ENCODE results near the gene STOX2.
"Not testable (repeated sequence)": the region's sequence is repeated elsewhere in the genome, so short reads cannot be mapped to it uniquely, and the experiment has no call there.

Gene STOX2

DNA sequence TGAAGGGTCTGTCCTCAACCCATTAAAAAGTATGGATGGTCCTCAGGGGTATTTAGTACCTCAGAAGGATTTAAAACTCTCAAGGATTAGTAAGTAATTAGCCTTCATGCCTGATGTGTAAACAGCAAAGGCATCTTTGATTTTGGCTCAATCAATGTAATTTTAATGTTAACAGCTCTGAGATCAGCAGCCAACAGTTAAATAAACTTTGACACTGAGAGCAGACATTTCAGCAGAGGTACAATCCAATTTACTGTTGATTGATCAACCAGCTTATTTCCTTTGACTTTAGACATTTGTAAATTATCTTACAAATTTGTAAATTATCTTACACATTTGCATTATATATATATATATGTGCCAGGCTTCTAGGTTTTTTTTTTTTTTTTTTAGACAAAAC, 36.9 kb downstream of the STOX2 start:
- no peaks in the 10 kb centered on the region for H3K79me2 ChIP-seq (ENCODE audit: insufficient read depth, low read depth)
- H3K4me1 ChIP-seq (ENCODE audit: low read depth, poor library complexity, severe bottlenecking): no peaks in the 10 kb centered on the region
- no peak overlapping the region for H3K27ac ChIP-seq
- no peaks in the 10 kb centered on the region for H4K20me1 ChIP-seq (ENCODE audit: insufficient read depth)
- no peak overlapping the region for H3K4me2 ChIP-seq
- H2AFZ ChIP-seq (ENCODE audit: low read depth): no peak overlapping the region
- no peaks in the 10 kb centered on the region for H3K27me3 ChIP-seq (ENCODE audit: insufficient read depth, low read depth)
- TF ChIP-seq, protein P1, sequence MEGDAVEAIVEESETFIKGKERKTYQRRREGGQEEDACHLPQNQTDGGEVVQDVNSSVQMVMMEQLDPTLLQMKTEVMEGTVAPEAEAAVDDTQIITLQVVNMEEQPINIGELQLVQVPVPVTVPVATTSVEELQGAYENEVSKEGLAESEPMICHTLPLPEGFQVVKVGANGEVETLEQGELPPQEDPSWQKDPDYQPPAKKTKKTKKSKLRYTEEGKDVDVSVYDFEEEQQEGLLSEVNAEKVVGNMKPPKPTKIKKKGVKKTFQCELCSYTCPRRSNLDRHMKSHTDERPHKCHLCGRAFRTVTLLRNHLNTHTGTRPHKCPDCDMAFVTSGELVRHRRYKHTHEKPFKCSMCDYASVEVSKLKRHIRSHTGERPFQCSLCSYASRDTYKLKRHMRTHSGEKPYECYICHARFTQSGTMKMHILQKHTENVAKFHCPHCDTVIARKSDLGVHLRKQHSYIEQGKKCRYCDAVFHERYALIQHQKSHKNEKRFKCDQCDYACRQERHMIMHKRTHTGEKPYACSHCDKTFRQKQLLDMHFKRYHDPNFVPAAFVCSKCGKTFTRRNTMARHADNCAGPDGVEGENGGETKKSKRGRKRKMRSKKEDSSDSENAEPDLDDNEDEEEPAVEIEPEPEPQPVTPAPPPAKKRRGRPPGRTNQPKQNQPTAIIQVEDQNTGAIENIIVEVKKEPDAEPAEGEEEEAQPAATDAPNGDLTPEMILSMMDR (conservative IDR thresholded peaks at IDR 0.05; ENCODE audit: low read depth, low read length): no peak
- H3K9ac ChIP-seq: no peak overlapping the region
- no peak overlapping the region for H3K4me3 ChIP-seq (IDR thresholded peaks at IDR 0.05; ENCODE audit: insufficient read depth, low read depth, low read length)
- H3K36me3 ChIP-seq (ENCODE audit: insufficient read depth): no peaks in the 10 kb centered on the region

DNA sequence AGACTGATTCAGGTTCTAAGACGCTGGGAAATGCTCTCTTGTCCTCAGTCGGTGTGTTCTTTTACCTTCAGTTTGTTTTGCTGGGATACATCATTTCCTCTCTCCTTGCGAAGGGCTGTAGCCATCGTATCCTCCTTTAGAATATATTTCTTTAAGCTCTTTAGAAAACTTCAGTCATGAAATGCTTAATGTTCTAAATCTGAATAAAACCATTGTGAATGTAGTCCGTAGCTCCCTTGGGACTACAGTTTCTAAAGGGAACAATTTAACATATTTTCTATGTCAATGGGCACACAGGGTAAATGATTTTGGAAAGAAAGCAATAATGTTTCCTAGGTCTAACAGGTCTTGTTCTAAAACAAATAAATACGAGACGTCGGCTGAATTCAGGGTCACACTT, 40.6 kb downstream of the STOX2 start:
- no peak overlapping the region for H3K4me3 ChIP-seq (IDR thresholded peaks at IDR 0.05; ENCODE audit: insufficient read depth, low read depth, low read length)

DNA sequence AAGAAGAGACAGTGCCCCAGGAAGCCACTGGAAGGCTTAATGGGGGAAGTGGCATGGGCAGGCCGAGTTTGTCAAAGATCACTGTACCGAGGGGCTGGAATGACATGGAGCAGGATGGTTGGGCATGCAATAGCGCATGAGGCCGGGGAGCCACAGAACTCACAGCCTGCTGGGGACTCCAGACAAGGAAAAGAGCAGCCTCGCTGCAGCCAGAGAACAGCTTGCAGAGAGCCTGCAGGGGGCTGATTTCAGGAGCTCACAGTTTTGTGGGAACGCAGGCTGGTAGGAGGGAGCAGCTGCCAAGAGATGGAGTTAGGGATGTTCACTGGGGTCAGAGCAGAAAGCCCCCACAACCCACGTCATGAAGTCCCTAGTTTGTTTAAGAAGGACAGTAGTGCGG, 45.4 kb downstream of the STOX2 start:
- Histone ChIP-seq H3K9ac (no peak overlapping the region), H4K20me1 (ENCODE audit: insufficient read depth) (no peaks in the 10 kb centered on the region), H3K27ac (no peak overlapping the region), H3K36me3 (ENCODE audit: insufficient read depth) (no peaks in the 10 kb centered on the region), H3K4me2 (no peak overlapping the region), H3K79me2 (ENCODE audit: insufficient read depth, low read depth) (no peaks in the 10 kb centered on the region), H3K4me3 (IDR thresholded peaks at IDR 0.05; ENCODE audit: insufficient read depth, low read depth, low read length) (no peak overlapping the region), H3K4me1 (ENCODE audit: low read depth, poor library complexity, severe bottlenecking) (no peaks in the 10 kb centered on the region), H2AFZ (ENCODE audit: low read depth) (no peak overlapping the region), H3K27me3 (ENCODE audit: insufficient read depth, low read depth) (no peaks in the 10 kb centered on the region)
- TF ChIP-seq, protein P1 (conservative IDR thresholded peaks at IDR 0.05; ENCODE audit: low read depth, low read length): no peak

More for the DNA sequence above, 40.6 kb downstream of the STOX2 start:
- Histone ChIP-seq H3K4me2 (no peak overlapping the region), H3K4me1 (ENCODE audit: low read depth, poor library complexity, severe bottlenecking) (no peaks in the 10 kb centered on the region), H3K79me2 (ENCODE audit: insufficient read depth, low read depth) (no peaks in the 10 kb centered on the region), H4K20me1 (ENCODE audit: insufficient read depth) (no peaks in the 10 kb centered on the region), H3K27ac (no peak overlapping the region), H3K27me3 (ENCODE audit: insufficient read depth, low read depth) (no peaks in the 10 kb centered on the region), H2AFZ (ENCODE audit: low read depth) (no peak overlapping the region), H3K9ac (no peak overlapping the region), H3K36me3 (ENCODE audit: insufficient read depth) (no peaks in the 10 kb centered on the region)
- TF ChIP-seq, protein P1 (conservative IDR thresholded peaks at IDR 0.05; ENCODE audit: low read depth, low read length): no peak

DNA sequence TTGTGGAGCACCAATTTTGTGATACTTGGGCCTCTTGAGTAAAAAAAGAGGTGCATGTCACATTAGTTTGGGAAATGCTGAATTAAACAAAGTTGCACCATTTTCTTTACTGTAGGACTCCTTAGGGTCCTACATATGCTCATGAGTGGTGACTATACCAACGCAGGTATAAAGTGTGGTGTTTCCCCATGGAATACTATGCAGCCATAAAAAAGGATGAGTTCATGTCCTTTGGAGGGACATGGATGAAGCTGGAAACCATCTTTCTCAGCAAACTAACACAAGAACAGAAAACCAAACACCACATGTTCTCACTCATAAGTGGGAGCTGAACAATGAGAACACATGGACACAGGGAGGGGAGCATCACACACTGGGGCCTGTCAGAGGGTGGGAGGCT, 47.5 kb downstream of the STOX2 start:
- H4K20me1 ChIP-seq (ENCODE audit: insufficient read depth); H3K27ac ChIP-seq; H3K4me1 ChIP-seq (ENCODE audit: low read depth, poor library complexity, severe bottlenecking); H3K36me3 ChIP-seq (ENCODE audit: insufficient read depth); H3K9ac ChIP-seq; H2AFZ ChIP-seq (ENCODE audit: low read depth); H3K79me2 ChIP-seq (ENCODE audit: insufficient read depth, low read depth); H3K4me2 ChIP-seq; H3K4me3 ChIP-seq (IDR thresholded peaks at IDR 0.05; ENCODE audit: insufficient read depth, low read depth, low read length); H3K27me3 ChIP-seq (ENCODE audit: insufficient read depth, low read depth): not testable (repeated sequence)

DNA sequence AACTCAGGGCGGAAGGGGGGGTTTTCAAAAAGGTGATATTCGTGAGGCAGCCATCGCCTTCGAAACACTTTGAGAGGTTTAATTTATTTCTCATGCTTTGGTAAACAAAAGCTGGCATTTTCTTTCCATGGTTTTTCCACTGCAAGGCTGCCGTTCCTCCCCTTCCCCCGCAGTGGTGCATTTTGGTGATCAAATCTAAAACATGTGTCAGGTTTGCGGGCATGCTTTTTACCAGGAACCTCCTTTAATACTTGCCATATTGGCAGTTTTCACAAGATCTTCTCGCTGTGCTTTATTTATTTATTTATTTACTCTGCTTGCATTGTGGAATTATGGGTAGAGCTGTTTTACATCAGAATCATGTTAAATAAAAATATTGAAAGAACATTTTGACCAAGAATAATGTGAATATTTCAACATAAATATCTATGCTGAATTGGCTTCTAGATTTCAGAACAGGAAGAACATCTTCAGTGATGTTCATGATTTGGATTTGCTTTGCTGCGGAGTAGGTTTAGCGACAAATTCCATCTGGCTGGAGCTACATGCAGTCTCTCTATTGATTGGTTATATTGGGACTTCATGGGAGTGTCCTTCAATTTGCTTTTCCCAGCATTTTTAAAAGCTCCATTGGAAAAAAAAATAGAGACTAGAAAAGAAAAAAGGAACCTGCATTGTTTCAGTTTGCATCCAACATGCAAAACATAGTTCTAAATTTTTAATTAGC, 54.4 kb downstream of the STOX2 start:
- no peaks in the 10 kb centered on the region for H3K36me3 ChIP-seq (ENCODE audit: insufficient read depth)
- H3K27ac ChIP-seq: no peak overlapping the region
- no peak overlapping the region for H3K4me3 ChIP-seq (IDR thresholded peaks at IDR 0.05; ENCODE audit: insufficient read depth, low read depth, low read length)
- TF ChIP-seq, protein P1 (conservative IDR thresholded peaks at IDR 0.05; ENCODE audit: low read depth, low read length): no peak
- no peak overlapping the region for H3K4me2 ChIP-seq
- H3K79me2 ChIP-seq (ENCODE audit: insufficient read depth, low read depth): no peaks in the 10 kb centered on the region
- no peaks in the 10 kb centered on the region for H4K20me1 ChIP-seq (ENCODE audit: insufficient read depth)
- H2AFZ ChIP-seq (ENCODE audit: low read depth): no peak overlapping the region
- no peaks in the 10 kb centered on the region for H3K27me3 ChIP-seq (ENCODE audit: insufficient read depth, low read depth)
- no peaks in the 10 kb centered on the region for H3K4me1 ChIP-seq (ENCODE audit: low read depth, poor library complexity, severe bottlenecking)
- H3K9ac ChIP-seq: no peak overlapping the region

All from KMS-11 (cell line).